HEK293 (cell line): ENCODE data around the gene CDH11.

ENCODE experiments used
- CTCF ChIA-PET: fragments of 350-600 bp; formaldehyde crosslinking; extraction: SDS; loops from one replicate; lab custom pipeline; 2021; ENCODE audit warnings: antibody characterized with exemption; lab: Yijun Ruan, JAX
- POLR2A ChIA-PET: fragments of 300-600 bp; formaldehyde crosslinking; extraction: SDS; loops from one replicate; lab custom pipeline; 2020; ENCODE audit warnings: antibody characterized with exemption, inconsistent platforms; lab: Yijun Ruan, JAX
- H3K27ac ChIP-seq: fragments of 200-500 bp; sonication (Bioruptor generic); 2 replicates; pipeline ENCODE4 v1.5.1; 2014; ENCODE audit warnings: low read depth, low read length, control low read depth, inconsistent platforms; ENCODE audit errors: extremely low read depth
- H3K36me3 ChIP-seq, 2 experiments: fragments of 200-500 bp in 1 of 2; sonication (Bioruptor generic) in 1 of 2; 1 replicate in 1 of 2; 2 replicates in 1 of 2; pipeline ENCODE4 v1.5.1; 2014 to 2017; ENCODE audit warnings: inconsistent platforms in 2 of 2, low read length in 2 of 2; ENCODE audit not compliant: control insufficient read depth in 2 of 2, insufficient read depth in 1 of 2
- H3K4me1 ChIP-seq: fragments of 200-500 bp; sonication (Bioruptor generic); 2 replicates; pipeline ENCODE4 v1.5.1; 2014; ENCODE audit warnings: mild to moderate bottlenecking, low read length, inconsistent platforms; ENCODE audit not compliant: control insufficient read depth, insufficient read depth
- H3K4me3 ChIP-seq: 2 replicates; pipeline ENCODE4 v1.5.1; 2011; ENCODE audit warnings: low read depth, mild to moderate bottlenecking, control low read depth, low read length, moderate library complexity
- H3K9me3 ChIP-seq: fragments of 200-500 bp; sonication (Bioruptor generic); 2 replicates; pipeline ENCODE4 v1.5.1; 2014; ENCODE audit warnings: low read depth, low read length, inconsistent platforms; ENCODE audit not compliant: control insufficient read depth, insufficient read depth
- KLF7 ChIP-seq: fragments of 450-650 bp; formaldehyde crosslinking; IDR thresholded peaks from 2 replicates; pipeline ENCODE4 v1.5.1; 2016; ENCODE audit warnings: missing biosample characterization, missing genetic modification characterization, borderline replicate concordance
- PRDM1 ChIP-seq: fragments of 450-650 bp; formaldehyde crosslinking; IDR thresholded peaks from 2 replicates; pipeline ENCODE4; 2016; ENCODE audit warnings: missing biosample characterization, missing genetic modification characterization
- SCRT1 ChIP-seq: fragments of 450-650 bp; formaldehyde crosslinking; IDR thresholded peaks from 2 replicates; pipeline ENCODE4 v1.5.1; 2016; ENCODE audit warnings: missing biosample characterization, missing genetic modification characterization, borderline replicate concordance
- SETDB1 ChIP-seq: IDR thresholded peaks from one replicate; pipeline ENCODE4 v1.6.1; 2017; ENCODE audit warnings: mild to moderate bottlenecking, low read length, moderate library complexity, mixed read lengths; ENCODE audit not compliant: insufficient read length
- ZFP37 ChIP-seq: fragments of 450-650 bp; formaldehyde crosslinking; IDR thresholded peaks from 2 replicates; pipeline ENCODE4 v1.5.1; 2016; ENCODE audit warnings: missing biosample characterization, missing genetic modification characterization
- ZNF114 ChIP-seq: fragments of 450-650 bp; formaldehyde crosslinking; IDR thresholded peaks from 2 replicates; pipeline ENCODE4 v1.5.0; 2017; ENCODE audit warnings: missing biosample characterization, missing genetic modification characterization
- ZNF175 ChIP-seq: fragments of 450-650 bp; formaldehyde crosslinking; IDR thresholded peaks from 2 replicates; pipeline ENCODE4 v1.5.1; 2016; ENCODE audit warnings: missing biosample characterization, missing genetic modification characterization
- ZNF184 ChIP-seq: fragments of 450-650 bp; IDR thresholded peaks from 2 replicates; pipeline ENCODE4 v1.5.1; 2018; ENCODE audit warnings: missing biosample characterization, mild to moderate bottlenecking, missing genetic modification characterization
- ZNF302 ChIP-seq: fragments of 450-650 bp; formaldehyde crosslinking; IDR thresholded peaks from 2 replicates; pipeline ENCODE4 v1.5.1; 2016; ENCODE audit warnings: missing biosample characterization, missing genetic modification characterization, low read depth
- ZNF600 ChIP-seq: fragments of 450-650 bp; formaldehyde crosslinking; IDR thresholded peaks from 2 replicates; pipeline ENCODE4 v1.5.1; 2016; ENCODE audit warnings: missing biosample characterization, missing genetic modification characterization
- ZNF626 ChIP-seq: fragments of 450-650 bp; sonication (Bioruptor Pico); formaldehyde crosslinking; IDR thresholded peaks from 2 replicates; pipeline ENCODE4 v1.5.1; 2018; ENCODE audit warnings: missing biosample characterization, missing genetic modification characterization, inconsistent platforms
- ZXDB ChIP-seq: fragments of 450-650 bp; formaldehyde crosslinking; IDR thresholded peaks from 2 replicates; pipeline ENCODE4 v1.5.1; 2016; ENCODE audit warnings: missing biosample characterization, missing genetic modification characterization
- TF ChIP-seq, protein P1 (sequence below): fragments of 450-650 bp; formaldehyde crosslinking; IDR thresholded peaks from 2 replicates; pipeline ENCODE4 v1.5.1; 2016; ENCODE audit warnings: missing biosample characterization, missing genetic modification characterization
- TF ChIP-seq, protein P2 (sequence below): fragments of 450-650 bp; formaldehyde crosslinking; optimal IDR thresholded peaks from 2 replicates; pipeline ENCODE3; 2016; ENCODE audit warnings: missing biosample characterization, mild to moderate bottlenecking, missing genetic modification characterization
- TF ChIP-seq, protein P3 (sequence below): fragments of 450-650 bp; formaldehyde crosslinking; IDR thresholded peaks from 2 replicates; pipeline ENCODE4 v1.5.1; 2016; ENCODE audit warnings: missing biosample characterization, missing genetic modification characterization, borderline replicate concordance
- TF ChIP-seq, protein P4 (sequence below): fragments of 450-650 bp; formaldehyde crosslinking; IDR thresholded peaks from 2 replicates; pipeline ENCODE4 v1.5.1; 2017; ENCODE audit warnings: missing biosample characterization, missing genetic modification characterization
- TF ChIP-seq, protein P5 (sequence below): fragments of 450-650 bp; formaldehyde crosslinking; IDR thresholded peaks from 2 replicates; pipeline ENCODE4 v1.5.1; 2016; ENCODE audit warnings: missing biosample characterization, missing genetic modification characterization
- TF ChIP-seq, protein P6 (sequence below): fragments of 450-650 bp; formaldehyde crosslinking; IDR thresholded peaks from 2 replicates; pipeline ENCODE4 v1.5.1; 2016; ENCODE audit warnings: missing biosample characterization, missing genetic modification characterization

CDH11 gene, protein sequence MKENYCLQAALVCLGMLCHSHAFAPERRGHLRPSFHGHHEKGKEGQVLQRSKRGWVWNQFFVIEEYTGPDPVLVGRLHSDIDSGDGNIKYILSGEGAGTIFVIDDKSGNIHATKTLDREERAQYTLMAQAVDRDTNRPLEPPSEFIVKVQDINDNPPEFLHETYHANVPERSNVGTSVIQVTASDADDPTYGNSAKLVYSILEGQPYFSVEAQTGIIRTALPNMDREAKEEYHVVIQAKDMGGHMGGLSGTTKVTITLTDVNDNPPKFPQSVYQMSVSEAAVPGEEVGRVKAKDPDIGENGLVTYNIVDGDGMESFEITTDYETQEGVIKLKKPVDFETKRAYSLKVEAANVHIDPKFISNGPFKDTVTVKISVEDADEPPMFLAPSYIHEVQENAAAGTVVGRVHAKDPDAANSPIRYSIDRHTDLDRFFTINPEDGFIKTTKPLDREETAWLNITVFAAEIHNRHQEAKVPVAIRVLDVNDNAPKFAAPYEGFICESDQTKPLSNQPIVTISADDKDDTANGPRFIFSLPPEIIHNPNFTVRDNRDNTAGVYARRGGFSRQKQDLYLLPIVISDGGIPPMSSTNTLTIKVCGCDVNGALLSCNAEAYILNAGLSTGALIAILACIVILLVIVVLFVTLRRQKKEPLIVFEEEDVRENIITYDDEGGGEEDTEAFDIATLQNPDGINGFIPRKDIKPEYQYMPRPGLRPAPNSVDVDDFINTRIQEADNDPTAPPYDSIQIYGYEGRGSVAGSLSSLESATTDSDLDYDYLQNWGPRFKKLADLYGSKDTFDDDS

DNA sequence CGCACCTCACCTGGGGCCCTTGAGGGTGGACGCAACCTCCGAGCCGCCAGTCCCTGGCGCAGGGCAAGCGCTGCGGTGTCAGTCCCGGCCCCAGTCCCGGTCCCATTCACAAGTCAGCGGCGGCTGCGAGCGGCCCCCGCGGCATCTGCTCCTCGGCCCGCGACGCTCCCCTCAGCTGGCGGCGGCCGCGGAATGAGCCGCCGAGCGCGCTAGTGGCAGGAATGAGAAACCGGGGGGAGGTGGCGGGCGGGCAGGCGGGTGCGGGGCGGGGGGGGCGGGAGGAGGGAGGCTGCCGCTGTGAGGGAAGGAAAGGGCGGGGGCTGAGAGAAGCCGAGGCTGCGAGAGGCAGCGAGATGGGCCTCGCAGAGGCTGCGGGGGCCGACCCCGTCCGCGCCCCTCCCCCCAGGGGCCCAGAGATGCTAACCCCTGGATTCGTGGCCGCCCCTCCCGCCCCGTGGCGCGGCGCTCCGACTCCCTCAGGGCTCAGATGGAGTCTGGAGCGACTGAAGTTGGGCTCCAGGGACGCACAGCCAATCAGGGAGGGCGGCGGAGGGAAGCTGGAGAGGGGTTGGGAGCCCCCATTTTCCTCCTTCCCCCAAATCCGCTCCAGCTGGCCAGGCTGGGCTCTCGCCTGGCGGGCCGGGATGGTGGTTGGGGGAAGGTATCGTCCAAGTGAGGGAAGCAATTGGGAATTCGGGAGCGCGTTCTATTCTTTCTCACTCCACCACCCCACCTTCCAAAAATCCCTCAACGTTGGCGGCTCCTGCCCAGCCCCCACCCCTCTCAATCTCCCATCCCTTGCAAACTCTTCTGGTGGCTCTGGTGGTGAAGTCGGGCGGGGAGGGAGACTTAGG is at the start of gene CDH11:
Gene CDH11 (minus strand): TSS at position 194 of the 854 bp plus-strand sequence. CDS start 117,194 bp downstream, outside the sequence.
- Histone ChIP-seq H3K4me3 (peak within 1 kb of the TSS; percentile 49), H3K27ac (peak within 1 kb of the TSS; percentile 88), H3K36me3 (no peaks in the 10 kb centered on the region), H3K4me1 (peaks cover 5% of the 10 kb centered on the region), H3K9me3 (no peaks in the 10 kb centered on the region)
- POLR2A ChIA-PET = interaction anchor here (0.6 to 0.8 kb wide), 3 partner anchors 12 to 1062 kb away, joined by 3 to 4 read pairs (median 3); no protein-coding TSS in a partner anchor
- CTCF ChIA-PET = interaction anchor here (0.7 to 1.5 kb wide), 2 partner anchors 131 to 403 kb away, joined by 3 to 5 read pairs; no protein-coding TSS in a partner anchor
- no peak for TF ChIP-seq PRDM1 (tag by site-specific recombination)
- TF ChIP-seq, protein P1, sequence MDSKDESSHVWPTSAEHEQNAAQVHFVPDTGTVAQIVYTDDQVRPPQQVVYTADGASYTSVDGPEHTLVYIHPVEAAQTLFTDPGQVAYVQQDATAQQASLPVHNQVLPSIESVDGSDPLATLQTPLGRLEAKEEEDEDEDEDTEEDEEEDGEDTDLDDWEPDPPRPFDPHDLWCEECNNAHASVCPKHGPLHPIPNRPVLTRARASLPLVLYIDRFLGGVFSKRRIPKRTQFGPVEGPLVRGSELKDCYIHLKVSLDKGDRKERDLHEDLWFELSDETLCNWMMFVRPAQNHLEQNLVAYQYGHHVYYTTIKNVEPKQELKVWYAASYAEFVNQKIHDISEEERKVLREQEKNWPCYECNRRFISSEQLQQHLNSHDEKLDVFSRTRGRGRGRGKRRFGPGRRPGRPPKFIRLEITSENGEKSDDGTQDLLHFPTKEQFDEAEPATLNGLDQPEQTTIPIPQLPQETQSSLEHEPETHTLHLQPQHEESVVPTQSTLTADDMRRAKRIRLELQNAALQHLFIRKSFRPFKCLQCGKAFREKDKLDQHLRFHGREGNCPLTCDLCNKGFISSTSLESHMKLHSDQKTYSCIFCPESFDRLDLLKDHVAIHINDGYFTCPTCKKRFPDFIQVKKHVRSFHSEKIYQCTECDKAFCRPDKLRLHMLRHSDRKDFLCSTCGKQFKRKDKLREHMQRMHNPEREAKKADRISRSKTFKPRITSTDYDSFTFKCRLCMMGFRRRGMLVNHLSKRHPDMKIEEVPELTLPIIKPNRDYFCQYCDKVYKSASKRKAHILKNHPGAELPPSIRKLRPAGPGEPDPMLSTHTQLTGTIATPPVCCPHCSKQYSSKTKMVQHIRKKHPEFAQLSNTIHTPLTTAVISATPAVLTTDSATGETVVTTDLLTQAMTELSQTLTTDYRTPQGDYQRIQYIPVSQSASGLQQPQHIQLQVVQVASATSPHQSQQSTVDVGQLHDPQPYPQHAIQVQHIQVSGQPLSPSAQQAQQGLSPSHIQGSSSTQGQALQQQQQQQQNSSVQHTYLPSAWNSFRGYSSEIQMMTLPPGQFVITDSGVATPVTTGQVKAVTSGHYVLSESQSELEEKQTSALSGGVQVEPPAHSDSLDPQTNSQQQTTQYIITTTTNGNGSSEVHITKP (tag by site-specific recombination) = no peak
- no peak for TF ChIP-seq ZFP37
- no peak for TF ChIP-seq ZNF175
- no peak for TF ChIP-seq ZNF302
- TF ChIP-seq SCRT1 (tag by site-specific recombination) = no peak
- TF ChIP-seq, protein P2, sequence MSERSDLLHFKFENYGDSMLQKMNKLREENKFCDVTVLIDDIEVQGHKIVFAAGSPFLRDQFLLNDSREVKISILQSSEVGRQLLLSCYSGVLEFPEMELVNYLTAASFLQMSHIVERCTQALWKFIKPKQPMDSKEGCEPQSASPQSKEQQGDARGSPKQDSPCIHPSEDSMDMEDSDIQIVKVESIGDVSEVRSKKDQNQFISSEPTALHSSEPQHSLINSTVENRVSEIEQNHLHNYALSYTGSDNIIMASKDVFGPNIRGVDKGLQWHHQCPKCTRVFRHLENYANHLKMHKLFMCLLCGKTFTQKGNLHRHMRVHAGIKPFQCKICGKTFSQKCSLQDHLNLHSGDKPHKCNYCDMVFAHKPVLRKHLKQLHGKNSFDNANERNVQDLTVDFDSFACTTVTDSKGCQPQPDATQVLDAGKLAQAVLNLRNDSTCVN = no peak
- TF ChIP-seq, protein P3, sequence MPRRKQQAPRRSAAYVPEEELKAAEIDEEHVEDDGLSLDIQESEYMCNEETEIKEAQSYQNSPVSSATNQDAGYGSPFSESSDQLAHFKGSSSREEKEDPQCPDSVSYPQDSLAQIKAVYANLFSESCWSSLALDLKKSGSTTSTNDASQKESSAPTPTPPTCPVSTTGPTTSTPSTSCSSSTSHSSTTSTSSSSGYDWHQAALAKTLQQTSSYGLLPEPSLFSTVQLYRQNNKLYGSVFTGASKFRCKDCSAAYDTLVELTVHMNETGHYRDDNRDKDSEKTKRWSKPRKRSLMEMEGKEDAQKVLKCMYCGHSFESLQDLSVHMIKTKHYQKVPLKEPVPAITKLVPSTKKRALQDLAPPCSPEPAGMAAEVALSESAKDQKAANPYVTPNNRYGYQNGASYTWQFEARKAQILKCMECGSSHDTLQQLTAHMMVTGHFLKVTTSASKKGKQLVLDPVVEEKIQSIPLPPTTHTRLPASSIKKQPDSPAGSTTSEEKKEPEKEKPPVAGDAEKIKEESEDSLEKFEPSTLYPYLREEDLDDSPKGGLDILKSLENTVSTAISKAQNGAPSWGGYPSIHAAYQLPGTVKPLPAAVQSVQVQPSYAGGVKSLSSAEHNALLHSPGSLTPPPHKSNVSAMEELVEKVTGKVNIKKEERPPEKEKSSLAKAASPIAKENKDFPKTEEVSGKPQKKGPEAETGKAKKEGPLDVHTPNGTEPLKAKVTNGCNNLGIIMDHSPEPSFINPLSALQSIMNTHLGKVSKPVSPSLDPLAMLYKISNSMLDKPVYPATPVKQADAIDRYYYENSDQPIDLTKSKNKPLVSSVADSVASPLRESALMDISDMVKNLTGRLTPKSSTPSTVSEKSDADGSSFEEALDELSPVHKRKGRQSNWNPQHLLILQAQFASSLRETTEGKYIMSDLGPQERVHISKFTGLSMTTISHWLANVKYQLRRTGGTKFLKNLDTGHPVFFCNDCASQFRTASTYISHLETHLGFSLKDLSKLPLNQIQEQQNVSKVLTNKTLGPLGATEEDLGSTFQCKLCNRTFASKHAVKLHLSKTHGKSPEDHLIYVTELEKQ (tag by site-specific recombination) = no peak
- no peak for TF ChIP-seq ZNF184 (tag by site-specific recombination)
- TF ChIP-seq, protein P4, sequence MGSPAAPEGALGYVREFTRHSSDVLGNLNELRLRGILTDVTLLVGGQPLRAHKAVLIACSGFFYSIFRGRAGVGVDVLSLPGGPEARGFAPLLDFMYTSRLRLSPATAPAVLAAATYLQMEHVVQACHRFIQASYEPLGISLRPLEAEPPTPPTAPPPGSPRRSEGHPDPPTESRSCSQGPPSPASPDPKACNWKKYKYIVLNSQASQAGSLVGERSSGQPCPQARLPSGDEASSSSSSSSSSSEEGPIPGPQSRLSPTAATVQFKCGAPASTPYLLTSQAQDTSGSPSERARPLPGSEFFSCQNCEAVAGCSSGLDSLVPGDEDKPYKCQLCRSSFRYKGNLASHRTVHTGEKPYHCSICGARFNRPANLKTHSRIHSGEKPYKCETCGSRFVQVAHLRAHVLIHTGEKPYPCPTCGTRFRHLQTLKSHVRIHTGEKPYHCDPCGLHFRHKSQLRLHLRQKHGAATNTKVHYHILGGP = no peak
- TF ChIP-seq KLF7 = no peak
- TF ChIP-seq ZNF600 = no peak
- TF ChIP-seq ZNF626 (tag by site-specific recombination) = no peak
- no peak for TF ChIP-seq ZXDB
- TF ChIP-seq ZNF114 (tag by site-specific recombination) = no peak
- TF ChIP-seq, protein P5, sequence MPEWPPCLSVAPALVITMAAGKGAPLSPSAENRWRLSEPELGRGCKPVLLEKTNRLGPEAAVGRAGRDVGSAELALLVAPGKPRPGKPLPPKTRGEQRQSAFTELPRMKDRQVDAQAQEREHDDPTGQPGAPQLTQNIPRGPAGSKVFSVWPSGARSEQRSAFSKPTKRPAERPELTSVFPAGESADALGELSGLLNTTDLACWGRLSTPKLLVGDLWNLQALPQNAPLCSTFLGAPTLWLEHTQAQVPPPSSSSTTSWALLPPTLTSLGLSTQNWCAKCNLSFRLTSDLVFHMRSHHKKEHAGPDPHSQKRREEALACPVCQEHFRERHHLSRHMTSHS = no peak
- TF ChIP-seq, protein P6, sequence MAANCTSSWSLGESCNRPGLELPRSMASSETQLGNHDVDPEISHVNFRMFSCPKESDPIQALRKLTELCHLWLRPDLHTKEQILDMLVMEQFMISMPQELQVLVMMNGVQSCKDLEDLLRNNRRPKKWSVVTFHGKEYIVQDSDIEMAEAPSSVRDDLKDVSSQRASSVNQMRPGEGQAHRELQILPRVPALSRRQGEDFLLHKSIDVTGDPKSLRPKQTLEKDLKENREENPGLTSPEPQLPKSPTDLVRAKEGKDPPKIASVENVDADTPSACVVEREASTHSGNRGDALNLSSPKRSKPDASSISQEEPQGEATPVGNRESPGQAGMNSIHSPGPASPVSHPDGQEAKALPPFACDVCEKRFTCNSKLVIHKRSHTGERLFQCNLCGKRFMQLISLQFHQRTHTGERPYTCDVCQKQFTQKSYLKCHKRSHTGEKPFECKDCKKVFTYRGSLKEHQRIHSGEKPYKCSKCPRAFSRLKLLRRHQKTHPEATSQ = no peak
- no peak for TF ChIP-seq SETDB1
